Ovary (tissue), 9 donors: Measurements from ENCODE around the gene CIROP. TPM values are rescaled to one million over a fixed set of nuclear protein-coding genes. Genes with fewer than 3 reads are reported as not detected.
A peak's percentile ranks its signal among the peaks of the same experiment; 100 is the strongest.

ENCODE experiments used
- DNase-seq, 5 donors: peaks; one replicate each; pipeline ENCODE4 v3.0.0-alpha.2; 2019 to 2020
- H3K27ac ChIP-seq, 2 donors: fragments of 200-600 bp; one replicate each; pipeline versions ENCODE4 v1.5.1 to v1.8.0; 2019 to 2022
- H3K27me3 ChIP-seq: fragments of 200-600 bp; one replicate; pipeline ENCODE4 v1.8.0; 2022
- H3K36me3 ChIP-seq: fragments of 200-600 bp; sonication (generic); one replicate; pipeline ENCODE4 v1.5.1; 2019
- H3K4me1 ChIP-seq: one replicate; pipeline ENCODE4 v1.8.1; 2013; ENCODE audit warnings: mild to moderate bottlenecking, moderate library complexity; ENCODE audit not compliant: insufficient read depth
- H3K4me3 ChIP-seq: fragments of 200-600 bp; sonication (generic); one replicate; pipeline ENCODE4 v1.5.1; 2017
- H3K9me3 ChIP-seq, 2 donors: fragments of 200-600 bp in 1 of 2; sonication (generic) in 1 of 2; one replicate each; pipeline versions ENCODE4 v1.5.1 to v1.8.1; 2013 to 2019; ENCODE audit warnings: mild to moderate bottlenecking in 1 of 2, moderate library complexity in 1 of 2
- CTCF ChIP-seq, 3 donors: fragments of 450-650 bp in 2 of 3; fragments of 200-600 bp in 1 of 3; IDR thresholded peaks; one replicate each; pipeline versions ENCODE4 v1.5.1 to v1.8.0; 2016 to 2022; ENCODE audit warnings: antibody characterized with exemption in 3 of 3, mild to moderate bottlenecking in 1 of 3
- EP300 ChIP-seq: sonication (generic); formaldehyde crosslinking; IDR thresholded peaks from one replicate; pipeline ENCODE4 v1.6.1; 2017; ENCODE audit warnings: antibody characterized with exemption
- POLR2A ChIP-seq: fragments of 450-650 bp; IDR thresholded peaks from one replicate; pipeline ENCODE4 v1.6.1; 2017; ENCODE audit warnings: antibody characterized with exemption, mild to moderate bottlenecking, moderate library complexity
- WGBS, 3 donors: extraction: QIAGEN DNeasy Blood & Tissue Kit in 1 of 3; methylation state at CpG; one replicate each; pipeline versions ENCODE4 v1.1.5 to v1.1.7; 2013 to 2017; 5-methylcytosine and 5-hydroxymethylcytosine counted together
- intact Hi-C, 4 donors: fragments of 100-400 bp; cut with DNase I; formaldehyde crosslinking; loops; one replicate each; pipeline versions ENCODE4 v1.11.0 to v1.15.1; 2022 to 2023
- polyA plus RNA-seq, 2 donors: library from polyadenylated mRNA; stranded (reverse); fragments of 200-250 nt in 1 of 2; fragments of 350-450 nt in 1 of 2; fragmentation: Illumina TruSeq in 1 of 2; extraction: RNeasy Lipid Tissue Mini Kit (QIAGEN cat#74804) in 1 of 2; gene quantifications; one replicate each; pipeline ENCODE4 v1.2.3, GENCODE V29; 2013 to 2014
- total RNA-seq, 7 donors: library from RNA; depleted of rRNA in 2 of 7; stranded (reverse); fragments of >200 nt in 2 of 7; fragmentation: NEBNext Ultra II Directional in 3 of 7; extraction: Animal tissue kit (Norgen Biotek cat#: 25700) in 3 of 7; gene quantifications; one replicate each; pipeline versions ENCODE4 v1.1.0 to v1.2.4, GENCODE V29; 2016 to 2023
- donor health status: DM: no; HTN: no; CAD: no; lungs with moderate emphysema.
- donor health status: DM: no; HTN: no; CAD: no.
- donor health status: Bipolar disorder and iron deficiency.
- donor health status: DM: yes; HTN: yes; CAD: no.
- donor health status: DM: no; HTN: no; CAD: no.
- donor health status: DM: yes; HTN: yes; CAD: no.

CIROP gene
- total and polyA plus RNA-seq, 9 donors: not detected

- 90 to 94% (median 93%) methylated on average over 7 of the region's 7 CpGs for WGBS, 3 donors
- no peak overlapping the region for H3K27ac ChIP-seq
- no peak overlapping the region for H3K4me3 ChIP-seq
- peak in 1 of 5 donors; percentile 4 for DNase-seq
- intact Hi-C loops: loop anchor here in 1 of 4 donors (10.0 kb wide), 1 partner anchor 165 kb away; no protein-coding TSS in a partner anchor
- TF ChIP-seq POLR2A: no peak
- no peak for TF ChIP-seq EP300
- no peaks in the 10 kb centered on the region for H3K4me1 ChIP-seq
- H3K36me3 ChIP-seq: no peaks in the 10 kb centered on the region
- no peaks in the 10 kb centered on the region for H3K9me3 ChIP-seq
- H3K27me3 ChIP-seq: no peaks in the 10 kb centered on the region
These were observed 25.0 kb upstream of the CIROP start for GRCh38 chr14:23129759-23130316.

DNA sequence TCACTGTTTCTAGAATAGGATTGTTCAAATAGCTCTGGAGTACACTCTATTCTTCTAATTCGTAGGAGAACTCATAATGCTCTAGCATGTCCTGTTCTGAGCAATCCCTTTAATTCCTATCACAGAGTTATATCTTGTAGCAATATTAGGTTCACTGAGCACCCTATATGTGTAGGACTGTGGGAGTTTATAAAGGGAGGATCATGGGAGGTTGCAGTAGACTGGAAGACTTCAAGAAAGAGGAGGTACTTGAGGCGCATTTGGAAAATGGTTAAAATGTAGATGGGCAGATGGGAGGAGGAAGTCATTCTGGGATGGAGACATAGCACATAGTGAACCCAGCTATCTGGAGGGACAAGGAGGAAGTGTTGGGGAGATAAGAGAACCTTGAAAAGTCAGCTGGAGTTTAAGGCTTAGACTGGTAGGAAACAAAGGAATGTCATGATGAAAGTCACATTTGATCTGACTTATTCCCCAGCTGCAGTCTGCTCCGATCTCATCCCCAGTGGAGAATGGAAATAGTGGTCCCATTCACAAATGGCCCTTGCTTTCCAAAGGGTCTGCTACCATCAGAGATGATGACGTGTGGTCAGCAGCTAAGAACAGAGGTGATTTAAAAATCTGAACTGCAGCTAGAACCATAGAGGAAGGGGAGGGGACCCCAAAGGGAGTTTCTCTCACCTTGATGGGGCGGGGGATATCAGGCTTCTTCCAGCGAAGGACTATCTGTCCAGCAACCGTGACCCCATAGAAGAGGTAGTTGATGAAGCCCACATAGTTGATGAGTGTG is 24.4 kb upstream of the CIROP start:
- no peak overlapping the region for H3K4me3 ChIP-seq
- intact Hi-C loops: loop anchor here in 1 of 4 donors (10.0 kb wide), 1 partner anchor 166 kb away; no protein-coding TSS in a partner anchor
- TF ChIP-seq POLR2A (no peak), EP300 (no peak), CTCF (IDR thresholded peaks at IDR 0.05) (no peak)
- no peaks in the 10 kb centered on the region for H3K36me3 ChIP-seq
- no peak overlapping the region for H3K27ac ChIP-seq
- no peaks in the 10 kb centered on the region for H3K4me1 ChIP-seq
- H3K9me3 ChIP-seq: no peaks in the 10 kb centered on the region
- peak in 1 of 5 donors; percentile 4 for DNase-seq
- 95 to 96% (median 95%) methylated on average over 7 of the region's 7 CpGs for WGBS, 3 donors
- no peaks in the 10 kb centered on the region for H3K27me3 ChIP-seq

- Histone ChIP-seq H3K9me3 (no peaks in the 10 kb centered on the region), H3K27ac (no peak overlapping the region), H3K4me3 (no peak overlapping the region), H3K4me1 (no peaks in the 10 kb centered on the region), H3K27me3 (no peaks in the 10 kb centered on the region), H3K36me3 (no peaks in the 10 kb centered on the region)
- 84 to 90% (median 86%) methylated on average over 3 of the region's 3 CpGs for WGBS, 3 donors
- intact Hi-C loops: loop anchor here in 1 of 4 donors (10.0 kb wide), 1 partner anchor 167 kb away; no protein-coding TSS in a partner anchor
- DNase-seq: peak in 1 of 5 donors; percentile 9
- no peak for TF ChIP-seq EP300
These were observed 23.1 kb upstream of the CIROP start for GRCh38 chr14:23127861-23128260.

DNA sequence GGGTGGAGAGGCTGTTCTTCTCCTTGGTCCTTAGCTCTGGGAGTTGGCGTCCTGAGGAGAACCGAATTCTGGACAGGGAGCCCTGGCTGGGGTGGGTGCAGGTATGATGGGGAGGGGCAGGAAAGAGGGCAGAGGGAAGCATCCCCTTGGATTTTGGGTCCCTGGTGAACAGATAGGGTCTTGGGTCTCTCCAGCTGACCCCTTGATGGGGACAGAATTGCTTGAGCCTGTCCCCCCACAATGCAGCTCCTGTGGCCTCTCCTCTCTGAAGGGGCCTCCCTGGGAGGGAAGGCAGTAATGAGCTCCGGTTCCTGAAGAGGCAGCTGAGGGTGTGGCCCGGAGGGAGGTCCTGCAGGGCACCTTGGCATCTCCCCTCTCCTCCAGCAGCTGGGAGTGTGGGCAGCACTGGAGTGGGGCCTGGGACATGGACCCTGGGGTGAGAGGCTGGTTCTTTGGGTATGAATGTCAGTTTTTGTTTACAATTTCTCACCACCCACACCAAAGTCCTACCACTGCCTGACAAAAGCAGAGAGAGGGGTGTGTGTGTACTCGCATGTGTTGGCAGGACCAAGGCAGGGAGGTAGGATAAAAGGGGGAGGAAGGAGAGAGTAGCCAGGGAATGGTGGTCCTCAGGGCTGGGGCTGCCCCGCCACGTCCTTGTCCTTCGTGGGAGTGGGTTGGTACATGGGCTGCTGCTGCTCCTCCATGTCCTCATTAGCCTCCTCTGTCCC is 21.9 kb upstream of the CIROP start:
- no peaks in the 10 kb centered on the region for H3K36me3 ChIP-seq
- 83 to 89% (median 87%) methylated on average over 8 of the region's 8 CpGs for WGBS, 3 donors
- H3K27me3 ChIP-seq: no peaks in the 10 kb centered on the region
- TF ChIP-seq CTCF (IDR thresholded peaks at IDR 0.05) (no peak), EP300 (no peak), POLR2A (no peak)
- peak in 1 of 5 donors; percentile 16 for DNase-seq
- H3K4me1 ChIP-seq: peaks cover 4% of the 10 kb centered on the region
- H3K4me3 ChIP-seq: no peak overlapping the region
- H3K27ac ChIP-seq: no peak overlapping the region
- no peaks in the 10 kb centered on the region for H3K9me3 ChIP-seq
- intact Hi-C loops: loop anchor here in 1 of 4 donors (10.0 kb wide), 1 partner anchor 168 kb away; no protein-coding TSS in a partner anchor

DNA sequence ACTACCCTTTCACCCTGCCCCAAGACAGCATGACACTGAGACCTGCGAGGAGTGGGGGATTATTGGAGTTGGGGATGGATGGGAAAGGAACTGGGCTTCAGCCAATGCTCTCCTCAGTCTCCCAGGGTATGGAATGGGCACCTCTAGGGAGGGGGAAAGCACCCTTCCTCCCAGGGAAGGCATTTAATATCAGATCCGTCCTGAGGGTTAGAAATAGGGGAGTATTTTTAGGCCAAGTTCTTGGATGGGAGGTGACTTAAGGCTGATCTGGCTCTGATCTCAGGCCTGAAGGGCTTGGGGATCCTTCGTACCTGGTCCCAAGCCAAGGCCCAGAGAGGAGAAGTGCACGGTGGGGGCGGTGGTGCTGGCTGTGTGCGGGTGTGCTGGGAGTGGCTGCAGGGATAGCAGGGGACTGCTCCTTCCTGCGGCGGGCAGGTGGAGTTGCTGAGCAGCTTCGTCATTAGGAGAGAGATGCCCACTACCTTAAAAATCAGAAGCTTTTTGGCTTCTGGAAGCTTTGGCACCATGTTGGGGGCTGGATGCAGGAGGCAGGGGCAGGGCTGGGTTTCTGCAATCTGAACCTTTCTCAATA is 21.2 kb upstream of the CIROP start:
- TF ChIP-seq POLR2A: no peak
- no peak for TF ChIP-seq CTCF (IDR thresholded peaks at IDR 0.05)
- TF ChIP-seq EP300: no peak
- Histone ChIP-seq H3K4me1 (peaks cover 6% of the 10 kb centered on the region), H3K36me3 (no peaks in the 10 kb centered on the region), H3K27ac (peak overlapping the region in 1 of 2 donors; percentile 2), H3K4me3 (no peak overlapping the region), H3K9me3 (no peaks in the 10 kb centered on the region), H3K27me3 (no peaks in the 10 kb centered on the region)
- peak in 1 of 5 donors; percentile 20 for DNase-seq
- intact Hi-C loops: loop anchor here in 1 of 4 donors (10.0 kb wide), 1 partner anchor 169 kb away; no protein-coding TSS in a partner anchor
- 67 to 82% (median 76%) methylated on average over 9 of the region's 9 CpGs for WGBS, 3 donors
